ENCODE data around the gene CYB5A. TPM values are rescaled to one million over a fixed set of nuclear protein-coding genes. Genes with fewer than 3 reads are reported as not detected.

Gene CYB5A
- total RNA-seq, 2 donors from 2014 or later, result 39.8 to 46.7 TPM

DNA sequence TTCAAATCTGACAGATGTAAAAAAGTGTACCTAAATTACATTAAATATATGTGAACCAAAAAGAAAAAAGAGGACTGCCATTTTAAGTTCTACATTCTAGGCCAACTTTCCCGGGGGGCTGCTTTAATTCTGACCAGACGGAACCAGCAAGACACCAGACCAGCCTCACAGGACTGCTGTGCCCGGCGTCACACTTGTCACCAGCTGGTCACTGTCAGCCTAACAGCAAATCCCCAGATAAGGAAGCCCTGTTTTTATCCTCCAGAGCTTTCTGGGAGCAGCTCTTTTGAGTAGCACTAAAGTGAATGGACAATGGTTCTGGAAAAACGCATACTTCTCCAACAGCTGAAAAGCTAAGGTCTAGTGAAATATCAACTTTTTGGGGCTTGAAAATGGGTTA lies 35.6 kb downstream of the CYB5A start:
- intact Hi-C loops (cut with DNase I), result no loop called here
- no peak for DNase-seq (ENCODE audit: low spot score)

DNA sequence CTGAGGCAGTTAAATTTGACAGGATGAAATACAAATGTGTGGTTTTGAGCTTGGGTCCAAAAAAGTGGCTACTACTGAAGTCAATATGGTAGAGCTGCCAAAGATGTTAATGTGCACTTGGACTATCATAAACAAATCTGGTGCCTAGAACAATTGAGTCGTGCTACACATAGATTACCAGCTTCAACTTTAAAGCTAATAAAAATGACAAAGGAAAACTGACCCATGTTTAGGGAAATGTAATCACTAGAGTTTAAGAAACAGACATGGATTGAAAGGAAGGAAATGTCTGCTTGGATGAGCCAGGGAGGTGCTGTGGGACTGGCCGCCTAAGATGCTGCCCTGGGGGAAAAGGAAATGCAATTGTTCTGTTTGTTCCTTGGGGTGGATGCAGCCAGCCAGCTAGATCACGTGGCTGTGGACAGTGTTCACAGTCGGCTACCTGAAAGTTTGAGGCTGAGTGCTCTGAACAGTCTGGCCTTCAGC lies 36.6 kb downstream of the CYB5A start:
- DNase-seq (ENCODE audit: low spot score), result no peak
- intact Hi-C loops (cut with DNase I), result no loop called here

DNA sequence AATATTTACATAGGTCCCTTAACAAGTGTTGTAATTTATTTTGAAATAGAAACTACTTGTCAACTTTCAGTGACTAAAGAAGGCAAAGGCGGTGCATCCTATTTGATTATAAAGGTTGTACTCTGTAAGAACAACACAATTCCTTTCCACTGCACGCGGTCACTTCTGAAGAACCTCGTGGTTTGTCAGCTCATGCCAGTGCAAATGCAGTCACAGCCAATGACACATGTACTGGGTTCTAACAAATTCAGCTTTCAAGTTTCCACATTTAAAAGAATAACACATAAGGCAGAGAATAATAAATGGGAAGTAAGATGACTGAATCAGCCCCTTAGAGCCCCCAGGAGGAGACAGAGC lies 39.7 kb downstream of the CYB5A start:
- intact Hi-C loops (cut with DNase I), result no loop called here
- DNase-seq (ENCODE audit: low spot score), result no peak

DNA sequence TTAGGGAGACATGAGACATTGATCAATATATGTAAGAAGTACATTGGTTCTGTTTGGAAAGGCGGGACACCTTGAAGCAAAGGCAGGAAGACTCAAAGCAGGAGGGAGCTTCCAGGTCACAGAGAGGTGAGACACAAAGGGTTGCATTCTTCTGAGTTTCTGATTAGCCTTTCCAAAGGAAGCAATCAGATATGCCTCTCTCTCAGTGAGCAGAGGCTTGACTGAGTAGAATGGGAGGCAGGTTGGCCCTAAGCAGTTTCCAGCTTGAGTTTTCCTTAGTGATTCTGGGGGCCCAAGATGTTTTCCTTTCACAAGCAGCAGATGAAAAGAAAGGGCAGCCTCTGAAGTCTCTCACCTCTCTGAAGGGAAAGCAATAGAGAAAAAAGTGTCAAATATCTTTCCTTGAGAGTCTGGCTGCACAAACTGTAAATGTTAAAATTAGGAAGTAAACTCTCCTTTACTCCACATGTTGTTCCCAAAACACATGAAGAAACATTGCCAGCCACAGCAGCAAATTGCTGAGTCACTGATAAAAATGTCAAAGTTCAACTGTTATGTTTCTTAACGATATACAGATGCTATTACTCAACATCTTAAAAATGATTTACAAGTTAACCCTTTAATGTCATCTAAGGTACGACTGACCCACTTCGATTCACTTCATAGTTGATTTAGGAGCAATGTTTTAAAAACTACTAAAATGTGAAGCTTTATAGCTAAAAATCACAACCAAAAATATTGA lies 40.3 kb downstream of the CYB5A start:
- no peak for DNase-seq (ENCODE audit: low spot score)
- intact Hi-C loops (cut with DNase I), result no loop called here

DNA sequence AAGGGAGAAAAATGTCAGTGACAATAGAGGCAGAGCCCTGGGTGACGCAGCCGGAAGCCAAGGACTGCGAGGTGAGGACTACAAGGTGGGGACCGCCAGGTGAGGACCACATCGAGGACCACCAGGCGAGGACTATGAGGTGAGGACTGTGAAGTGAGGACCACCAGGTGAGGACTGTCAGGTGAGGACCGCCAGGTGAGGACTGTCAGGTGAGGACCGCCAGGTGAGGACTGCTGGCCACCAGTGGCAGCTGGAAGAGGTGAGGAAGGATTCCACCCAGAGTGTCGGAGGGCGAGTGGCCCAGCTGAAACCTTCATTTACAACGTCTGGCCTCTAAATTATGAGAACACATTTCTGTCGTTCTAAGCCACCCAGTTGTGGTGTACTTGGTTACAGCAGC lies 41.6 kb downstream of the CYB5A start:
- DNase-seq (ENCODE audit: low spot score), result no peak
- intact Hi-C loops (cut with DNase I), result no loop called here

DNA sequence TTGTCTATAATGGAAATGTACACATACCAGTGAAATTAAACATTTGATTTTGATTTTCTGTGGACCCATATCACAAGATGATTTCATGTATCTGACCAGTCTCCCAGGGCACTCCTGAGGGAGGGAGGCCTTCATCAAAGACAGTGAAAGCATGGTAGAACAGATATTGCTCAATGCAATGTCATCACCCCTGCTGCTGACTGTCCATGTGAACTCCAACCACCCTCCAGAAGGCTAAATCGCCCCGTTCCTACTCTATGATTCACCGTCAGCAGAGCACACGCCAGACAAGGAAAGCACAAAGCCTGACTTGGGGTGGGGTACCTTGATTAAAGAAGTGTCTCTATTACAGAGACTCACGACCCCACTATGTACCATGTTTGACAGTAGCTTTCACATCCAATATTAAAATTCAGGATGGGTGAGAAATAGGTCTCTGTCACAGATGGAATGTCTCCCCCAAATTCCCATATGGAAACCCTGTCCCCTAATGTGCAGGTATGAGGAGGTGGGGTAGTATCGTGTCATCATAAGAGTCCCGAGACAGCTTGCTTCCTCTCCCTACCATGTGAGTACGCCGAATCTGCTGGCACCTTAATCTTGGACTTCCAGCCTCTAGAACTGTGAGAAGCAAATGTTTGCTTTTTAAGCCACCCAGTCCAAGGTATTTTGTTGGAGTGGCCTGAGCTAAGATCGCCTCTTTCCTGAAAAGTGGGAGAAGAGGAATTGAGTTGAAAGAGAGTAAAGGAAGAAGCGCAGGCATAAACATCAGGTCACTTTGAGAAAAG lies 42.4 kb downstream of the CYB5A start:
- DNase-seq (ENCODE audit: low spot score), result no peak

DNA sequence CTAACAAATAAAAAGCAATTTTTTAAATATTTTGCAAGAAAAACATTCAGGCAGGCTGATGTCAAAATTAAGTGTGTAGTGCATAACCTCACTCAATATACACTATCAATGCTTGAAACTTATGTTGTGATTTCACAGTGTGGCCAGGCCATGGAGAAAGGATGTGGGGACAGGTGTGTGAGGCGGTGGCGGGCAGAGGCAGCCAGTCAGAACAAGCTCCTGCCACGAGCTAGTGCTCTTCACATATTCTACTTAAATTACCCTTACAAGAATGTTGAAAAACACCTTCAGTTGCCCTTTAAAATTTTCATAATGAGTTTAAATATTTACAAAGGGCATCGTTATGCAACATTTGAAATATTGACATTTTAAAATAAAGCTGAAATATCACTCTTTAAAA lies 43.2 kb downstream of the CYB5A start:
- intact Hi-C loops (cut with DNase I), result no loop called here

More for the DNA sequence above, 42.4 kb downstream of the CYB5A start:
- intact Hi-C loops (cut with DNase I), result no loop called here

DNA sequence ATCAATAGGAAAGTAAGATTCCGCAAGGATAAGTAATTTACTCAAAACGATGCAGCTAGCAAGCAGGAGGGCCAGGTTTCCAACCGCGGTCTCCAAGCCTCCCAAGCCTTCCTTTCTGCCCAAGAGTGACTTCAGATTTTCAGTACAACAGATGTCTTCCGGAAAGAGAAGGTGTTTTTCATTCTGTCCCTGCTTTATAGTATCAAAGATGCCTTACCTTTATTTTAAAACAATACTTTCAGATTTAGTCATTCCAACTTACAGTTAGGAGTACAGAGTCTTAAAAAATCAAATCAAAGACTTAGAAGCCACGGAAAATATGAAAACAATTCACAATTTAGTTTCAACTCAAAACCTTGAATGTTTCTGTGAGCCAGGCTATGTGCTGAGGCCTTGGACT lies 43.6 kb downstream of the CYB5A start:
- DNase-seq (ENCODE audit: low spot score), result no peak
- intact Hi-C loops (cut with DNase I), result no loop called here

More for the DNA sequence above, 43.2 kb downstream of the CYB5A start:
- DNase-seq (ENCODE audit: low spot score), result no peak

DNA sequence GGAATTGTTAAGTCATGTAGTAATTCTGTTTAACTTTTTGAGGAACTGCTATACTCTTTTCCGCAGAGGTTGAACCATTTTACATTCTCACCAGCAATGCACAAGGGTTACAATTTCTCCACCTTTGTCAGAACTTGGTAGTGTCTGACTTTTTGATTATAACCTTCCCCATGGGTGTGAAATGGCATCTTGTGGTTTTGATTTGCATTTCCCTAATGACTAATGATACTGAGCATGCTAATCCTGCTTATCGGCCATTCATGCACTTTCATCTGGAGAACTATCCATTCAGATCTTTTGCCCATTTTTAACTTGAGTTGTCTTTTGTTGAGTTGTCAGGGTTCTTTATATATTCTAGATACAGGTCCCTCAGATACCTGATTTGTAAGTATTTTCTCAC lies 47.2 kb downstream of the CYB5A start:
- intact Hi-C loops (cut with DNase I), result no loop called here

DNA sequence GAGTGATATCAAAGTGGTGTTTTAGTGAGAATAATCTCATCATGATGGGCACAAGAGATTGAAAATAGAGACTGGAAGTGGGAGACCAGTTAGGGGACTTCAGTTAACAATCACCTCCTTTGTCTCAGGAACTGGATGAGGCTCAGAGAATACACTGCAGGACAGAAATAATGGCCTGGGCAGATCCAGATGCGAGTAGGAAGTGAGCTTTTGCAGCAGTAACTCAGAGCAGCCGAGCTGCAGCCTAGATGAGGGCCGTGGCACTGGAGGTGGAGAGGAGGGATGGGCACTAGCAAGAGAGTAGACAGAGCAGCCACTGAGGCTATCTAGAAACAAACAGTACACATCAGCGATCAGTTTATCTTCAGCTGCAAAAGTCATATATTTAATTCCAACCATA lies 48.6 kb downstream of the CYB5A start:
- DNase-seq (ENCODE audit: low spot score), result no peak

More for the DNA sequence above, 47.2 kb downstream of the CYB5A start:
- no peak for DNase-seq (ENCODE audit: low spot score)

DNA sequence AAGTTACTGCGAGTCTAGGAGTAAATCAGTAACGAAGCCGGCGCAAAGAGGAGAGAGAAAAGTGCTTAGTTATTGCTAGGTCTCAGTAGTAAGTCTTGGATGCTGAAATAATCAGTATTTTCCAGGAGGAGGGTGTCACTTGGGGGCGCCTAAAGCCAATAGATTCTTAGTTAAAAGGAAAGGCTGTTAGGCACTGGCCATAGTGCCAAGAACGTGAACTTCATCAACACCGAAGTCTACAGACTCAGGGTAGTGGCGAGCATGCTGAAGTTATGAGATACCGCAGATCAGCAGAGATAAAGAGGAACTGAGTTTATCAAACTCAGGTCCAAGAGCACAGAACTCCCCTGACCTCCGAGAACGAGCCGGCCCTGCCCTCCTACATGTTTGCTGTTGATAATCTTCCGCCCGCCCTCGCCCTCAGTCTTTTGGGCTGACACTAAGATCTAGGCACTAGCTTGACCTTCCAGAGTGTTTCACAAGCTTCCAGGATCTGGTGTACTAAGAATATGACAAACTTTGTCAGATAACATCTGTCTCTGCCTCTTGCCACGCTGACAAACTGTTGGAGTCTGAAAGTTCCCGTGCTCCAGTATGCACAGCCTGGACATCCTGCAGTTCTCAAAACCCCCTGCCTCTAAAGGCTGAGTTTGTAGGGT lies 49.2 kb downstream of the CYB5A start:
- intact Hi-C loops (cut with DNase I), result no loop called here
- no peak for DNase-seq (ENCODE audit: low spot score)

More for the DNA sequence above, 48.6 kb downstream of the CYB5A start:
- intact Hi-C loops (cut with DNase I), result no loop called here

DNA sequence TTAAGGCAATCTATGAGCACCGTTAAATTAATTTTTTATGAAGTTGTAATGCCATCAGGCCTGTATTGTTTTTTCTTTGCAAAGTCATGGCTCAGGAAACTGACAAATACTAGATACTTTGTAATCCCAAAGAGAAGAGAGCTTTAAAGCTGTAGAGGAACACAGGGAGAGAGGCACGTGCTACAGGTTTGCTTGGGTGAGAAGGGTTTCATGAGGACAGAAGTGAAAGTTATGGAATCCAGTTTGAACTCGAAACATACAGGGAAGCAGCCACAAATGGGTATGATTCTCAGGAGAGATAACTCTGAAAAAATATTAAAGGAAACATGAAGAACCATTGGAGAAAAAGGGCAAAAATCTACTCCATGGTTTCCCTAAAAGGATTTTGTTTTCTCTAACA lies 49.8 kb downstream of the CYB5A start:
- intact Hi-C loops (cut with DNase I), result no loop called here
- DNase-seq (ENCODE audit: low spot score), result no peak

DNA sequence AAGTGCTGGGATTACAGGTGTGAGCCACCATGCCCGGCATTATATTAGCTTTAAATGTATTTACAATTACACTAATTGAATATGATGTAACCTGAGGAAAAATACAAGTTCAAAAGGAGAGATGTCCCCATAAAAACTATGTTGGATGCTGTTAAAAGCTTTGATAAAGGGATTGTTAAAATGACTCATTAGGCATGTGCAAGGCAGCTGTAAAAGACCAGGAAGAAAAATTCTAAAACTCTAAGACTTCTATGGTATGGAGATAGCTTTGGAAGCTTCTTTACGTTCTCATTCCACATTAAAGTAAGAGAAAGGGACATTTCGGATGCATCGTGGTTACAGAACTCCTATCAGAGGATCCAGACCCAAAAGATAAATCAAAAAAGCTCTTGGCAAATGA lies 50.3 kb downstream of the CYB5A start:
- intact Hi-C loops (cut with DNase I), result no loop called here
- no peak for DNase-seq (ENCODE audit: low spot score)

DNA sequence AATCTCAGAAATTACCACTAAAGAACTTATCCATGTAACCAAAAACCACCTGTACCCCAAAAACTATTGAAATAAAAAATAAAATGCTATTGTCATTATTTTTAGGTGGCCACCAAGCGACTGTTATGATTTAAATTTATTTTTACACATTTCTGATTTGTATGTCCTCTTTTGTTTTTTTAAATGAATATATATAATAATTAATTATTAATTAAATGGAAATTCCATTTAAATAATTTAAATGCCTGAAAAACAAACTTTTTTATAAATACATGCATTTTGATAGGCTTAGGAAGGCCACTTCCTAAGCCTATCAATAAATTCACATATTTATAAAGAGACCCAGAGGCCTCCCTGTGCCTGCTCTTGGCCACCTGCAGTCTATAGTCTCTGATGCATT lies 52.2 kb downstream of the CYB5A start:
- intact Hi-C loops (cut with DNase I), result no loop called here
- no peak for DNase-seq (ENCODE audit: low spot score)

DNA sequence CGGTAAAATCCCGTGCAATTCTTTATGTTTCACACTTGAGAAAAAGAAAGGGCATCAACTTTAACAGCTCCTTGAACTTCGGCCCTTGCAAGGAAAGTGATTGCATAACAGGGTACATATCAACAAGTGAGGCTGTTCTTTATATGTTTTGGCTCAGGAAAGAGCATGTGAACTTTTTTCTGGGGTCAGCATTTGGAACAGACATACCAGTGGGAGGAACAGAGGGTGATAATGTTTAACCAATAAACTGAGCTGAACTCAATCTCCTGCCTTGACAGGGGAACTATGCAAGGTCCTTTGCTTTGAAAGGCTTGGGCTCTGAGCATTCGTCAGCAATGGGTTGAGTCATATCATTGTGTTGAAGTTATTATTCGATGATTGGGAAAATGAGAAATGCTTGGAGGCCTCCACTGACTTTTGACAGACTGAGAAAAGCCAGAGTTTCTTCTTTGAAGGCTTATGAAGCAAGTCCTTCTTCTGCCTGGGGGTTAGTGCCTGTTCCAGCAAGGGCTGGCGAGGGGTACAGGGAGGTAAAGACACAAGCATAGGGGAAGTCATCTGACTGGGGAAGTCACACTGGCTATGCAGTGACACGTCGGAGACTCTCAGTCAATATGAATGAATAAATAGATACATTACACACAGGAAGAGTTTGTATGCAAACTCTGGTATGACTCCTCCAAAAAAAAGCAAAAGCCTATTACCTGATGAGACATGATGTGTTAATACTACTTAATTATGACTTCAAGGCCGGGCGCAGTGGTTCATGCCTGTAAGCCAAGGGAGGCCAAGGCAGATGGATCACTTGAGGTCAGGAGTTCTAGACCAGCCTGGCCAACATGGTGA lies 57.2 kb downstream of the CYB5A start:
- no peak for DNase-seq (ENCODE audit: low spot score)
- intact Hi-C loops (cut with DNase I), result no loop called here

DNA sequence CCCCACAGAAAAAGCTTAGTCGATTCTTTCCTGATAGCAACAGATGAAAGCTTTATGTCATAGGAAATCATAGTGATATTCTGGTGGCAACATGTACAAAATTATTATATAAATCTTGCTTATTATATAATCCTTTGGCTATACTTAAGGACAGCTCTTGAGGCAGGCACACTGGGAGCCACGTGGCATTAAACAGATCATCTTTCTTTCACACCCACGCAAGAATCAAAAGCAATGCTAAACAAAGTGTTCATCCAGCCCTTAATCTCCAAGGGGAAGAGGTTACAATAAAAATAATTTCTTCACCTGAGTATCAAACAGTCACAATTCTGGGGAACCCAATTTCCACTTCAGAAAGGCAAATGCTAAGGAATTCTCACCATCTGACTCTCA lies 57.8 kb downstream of the CYB5A start:
- DNase-seq (ENCODE audit: low spot score), result no peak
- intact Hi-C loops (cut with DNase I), result loop anchor here in 1 of 2 donors (1.0 kb wide), 1 partner anchor 34 kb away; no protein-coding TSS in a partner anchor

DNA sequence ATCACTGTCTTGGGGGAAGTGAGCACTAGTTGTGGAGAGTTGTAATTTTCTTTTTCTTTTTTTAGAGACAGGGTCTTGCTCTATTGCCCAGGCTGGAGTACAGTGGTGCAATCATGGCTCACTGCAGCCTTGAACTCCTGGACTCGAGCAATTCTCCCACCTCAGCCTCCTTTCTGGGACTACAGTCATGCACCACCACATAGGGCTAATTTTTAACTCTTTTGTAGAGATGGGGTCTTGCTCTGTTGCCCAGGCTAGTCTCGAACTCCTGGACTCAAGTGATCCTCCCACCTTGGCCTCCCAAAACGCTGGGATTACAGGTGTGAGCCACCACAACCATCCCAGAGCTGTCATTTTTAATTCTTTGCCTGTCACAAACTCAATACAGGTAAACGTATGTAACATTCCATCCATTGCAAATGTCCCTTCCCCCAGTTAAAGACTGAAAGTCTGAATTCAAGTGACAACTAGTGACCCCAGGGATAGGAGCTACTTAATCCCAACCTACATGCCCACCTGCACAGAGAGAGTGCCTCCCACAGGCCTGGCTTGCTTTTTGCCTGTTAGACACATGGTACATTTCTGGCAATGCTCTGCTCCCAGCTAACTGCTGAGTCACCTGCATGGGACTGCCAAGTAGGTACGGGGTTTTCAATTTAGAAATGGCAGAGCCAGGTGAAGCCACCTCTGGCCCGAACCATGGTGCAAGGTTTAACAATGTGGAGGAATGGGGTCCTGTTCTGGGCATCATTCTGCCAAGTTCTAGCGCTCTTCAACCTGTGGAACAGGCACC lies 60.6 kb downstream of the CYB5A start:
- intact Hi-C loops (cut with DNase I), result no loop called here
- no peak for DNase-seq (ENCODE audit: low spot score)

DNA sequence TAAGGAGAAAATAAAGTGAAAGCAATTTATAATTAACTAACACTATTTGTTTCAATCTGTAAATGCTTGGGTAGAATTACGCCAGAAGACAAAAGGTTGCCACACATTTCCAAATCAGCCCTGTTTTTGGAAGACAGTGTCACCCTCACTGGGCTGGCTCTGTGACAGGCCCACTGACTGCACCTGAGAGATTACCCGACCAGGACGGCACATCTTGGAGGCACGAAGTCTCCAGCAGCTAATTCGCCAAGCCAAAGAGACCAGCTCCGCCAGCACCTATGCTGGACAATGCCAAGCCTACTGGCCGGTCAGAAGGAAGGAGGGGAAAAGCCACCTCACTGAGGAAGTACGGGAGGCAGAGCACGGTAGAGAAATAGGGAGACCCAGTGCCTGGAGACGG lies 61.9 kb downstream of the CYB5A start:
- intact Hi-C loops (cut with DNase I), result no loop called here
- no peak for DNase-seq (ENCODE audit: low spot score)

DNA sequence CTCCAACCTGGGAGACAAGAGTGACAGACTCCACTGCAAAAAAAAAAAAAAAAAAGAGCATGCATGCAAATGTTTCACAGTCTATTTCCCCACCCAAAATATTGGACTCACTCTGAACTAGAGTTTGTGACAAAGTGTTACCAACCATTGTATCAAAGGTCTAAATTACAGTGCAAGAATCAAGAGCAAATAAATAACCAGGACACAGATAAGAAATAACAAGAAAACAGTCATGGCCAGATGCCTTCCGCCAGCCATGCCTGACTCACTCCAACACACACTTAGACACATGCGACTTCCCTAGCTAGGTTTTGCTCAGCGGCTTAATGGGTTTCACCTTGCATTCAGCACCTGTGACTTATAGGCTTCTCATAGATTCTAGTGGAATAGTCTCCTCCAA lies 62.8 kb downstream of the CYB5A start:
- intact Hi-C loops (cut with DNase I), result no loop called here

More for the DNA sequence above, 62.8 kb downstream of the CYB5A start:
- no peak for DNase-seq (ENCODE audit: low spot score)

All from posterior vena cava (tissue), 2 donors.